Liver (tissue), 9 donors: ENCODE data around the gene PDZK1. TPM values are rescaled to one million over a fixed set of nuclear protein-coding genes. Genes with fewer than 3 reads are reported as not detected.

Experiments used
- DNase-seq: peaks from one replicate; pipeline ENCODE4 v3.0.0-alpha.2; 2017; ENCODE audit warnings: low spot score
- H3K27ac ChIP-seq, 2 donors: one replicate each; pipeline ENCODE4 v1.7.0; 2013; ENCODE audit warnings: inconsistent platforms in 2 of 2, low read length in 2 of 2, control low read depth in 1 of 2, low read depth in 1 of 2, mild to moderate bottlenecking in 1 of 2
- H3K27me3 ChIP-seq, 4 donors: one replicate each; pipeline versions ENCODE4 v1.6.1 to v1.7.0; 2013; ENCODE audit warnings: low read length in 3 of 4, inconsistent platforms in 1 of 4, mild to moderate bottlenecking in 1 of 4, moderate library complexity in 1 of 4; ENCODE audit not compliant: control insufficient read depth in 4 of 4, insufficient read depth in 4 of 4
- H3K36me3 ChIP-seq, 4 donors: one replicate each; pipeline versions ENCODE4 v1.6.1 to v1.7.0; 2013; ENCODE audit warnings: low read length in 3 of 4, mild to moderate bottlenecking in 3 of 4, low read depth in 1 of 4, moderate library complexity in 1 of 4; ENCODE audit not compliant: control insufficient read depth in 4 of 4, insufficient read depth in 3 of 4
- H3K4me1 ChIP-seq, 4 donors: one replicate each; pipeline versions ENCODE4 v1.6.1 to v1.7.0; 2013; ENCODE audit warnings: low read length in 3 of 4, mild to moderate bottlenecking in 3 of 4, moderate library complexity in 1 of 4; ENCODE audit not compliant: control insufficient read depth in 4 of 4, insufficient read depth in 4 of 4
- H3K4me3 ChIP-seq, 3 donors: one replicate each; pipeline versions ENCODE4 v1.6.1 to v1.7.0; 2013; ENCODE audit warnings: low read length in 3 of 3, control low read depth in 1 of 3, low read depth in 1 of 3, mild to moderate bottlenecking in 1 of 3
- H3K9ac ChIP-seq, 2 donors: one replicate each; pipeline ENCODE4 v1.7.0; 2013; ENCODE audit warnings: low read length in 2 of 2, mild to moderate bottlenecking in 2 of 2, moderate library complexity in 2 of 2, control low read depth in 1 of 2, low read depth in 1 of 2
- H3K9me3 ChIP-seq, 4 donors: one replicate each; pipeline versions ENCODE4 v1.6.1 to v1.7.0; 2013; ENCODE audit warnings: low read length in 3 of 4; ENCODE audit not compliant: control insufficient read depth in 4 of 4
- EGR1 ChIP-seq, 2 donors: IDR thresholded peaks; 2 replicates each; pipeline ENCODE4 v1.6.1; 2016 to 2018; ENCODE audit warnings: antibody characterized with exemption in 2 of 2, low read depth in 2 of 2
- FOXA1 ChIP-seq: IDR thresholded peaks from 2 replicates; pipeline ENCODE4 v1.6.1; 2016; ENCODE audit warnings: antibody characterized with exemption
- HNF4A ChIP-seq, 2 donors: conservative IDR thresholded peaks; 2 replicates each; pipeline ENCODE4 v1.6.1; 2016; ENCODE audit warnings: antibody characterized with exemption in 2 of 2, mild to moderate bottlenecking in 2 of 2
- HNF4G ChIP-seq: IDR thresholded peaks from 2 replicates; pipeline ENCODE4 v1.6.1; 2016; ENCODE audit warnings: antibody characterized with exemption
- JUND ChIP-seq, 2 donors: IDR thresholded peaks; 2 replicates each; pipeline ENCODE4 v1.6.1; 2016; ENCODE audit warnings: antibody characterized with exemption in 2 of 2
- NR2F2 ChIP-seq: IDR thresholded peaks from 2 replicates; pipeline ENCODE4 v1.6.1; 2016; ENCODE audit warnings: antibody characterized with exemption
- RXRA ChIP-seq, 2 donors: IDR thresholded peaks; 2 replicates each; pipeline ENCODE4 v1.6.1; 2017 to 2018; ENCODE audit warnings: antibody characterized with exemption in 2 of 2, mild to moderate bottlenecking in 1 of 2
- TAF1 ChIP-seq: conservative IDR thresholded peaks from 2 replicates; pipeline ENCODE4 v1.6.1; 2016; ENCODE audit warnings: antibody characterized with exemption, mild to moderate bottlenecking
- WGBS: extraction: QIAGEN DNeasy Blood & Tissue Kit; methylation state at CpG from one replicate; pipeline ENCODE4 v1.1.7; 2013; 5-methylcytosine and 5-hydroxymethylcytosine counted together
- polyA plus RNA-seq, 2 donors: library from polyadenylated mRNA; stranded (reverse) in 1 of 2; unstranded in 1 of 2; fragments of 200-250 nt in 1 of 2; fragments of >200 nt in 1 of 2; fragmentation: Nextera tagmentation in 1 of 2; extraction: Ambion mirVana in 1 of 2; gene quantifications; one replicate each; pipeline versions ENCODE4 v1.2.1 to v1.2.3, GENCODE V29; 2013 to 2015
- total RNA-seq, 2 donors: library from RNA; depleted of rRNA; stranded (reverse); fragments of >200 nt; gene quantifications; one replicate each; pipeline ENCODE4 v1.2.3, GENCODE V29; 2014
- TF ChIP-seq, protein P1 (sequence below): IDR thresholded peaks from 2 replicates; pipeline ENCODE4 v1.6.1; 2016; ENCODE audit warnings: antibody characterized with exemption
- TF ChIP-seq, protein P2 (sequence below): fragments of 150-350 bp; IDR thresholded peaks from 2 replicates; pipeline ENCODE4 v1.5.1; 2017; ENCODE audit warnings: improper control_type of control experiment, low read depth, low read length; ENCODE audit not compliant: missing input control
- TF ChIP-seq, protein P3 (sequence below): IDR thresholded peaks from 2 replicates; pipeline ENCODE4 v1.6.1; 2016; ENCODE audit warnings: antibody characterized with exemption
- TF ChIP-seq, protein P4 (sequence below): IDR thresholded peaks from 2 replicates; pipeline ENCODE4 v1.6.1; 2016; ENCODE audit warnings: antibody characterized with exemption
- donor health status: healthy.
- donor health status: healthy.
- donor health status: healthy.
- donor health status: healthy.
- donor health status: healthy.

The PDZK1 gene
- total and polyA plus RNA-seq, 4 donors = 40.5 to 85.4 (median 60.6) TPM

DNA sequence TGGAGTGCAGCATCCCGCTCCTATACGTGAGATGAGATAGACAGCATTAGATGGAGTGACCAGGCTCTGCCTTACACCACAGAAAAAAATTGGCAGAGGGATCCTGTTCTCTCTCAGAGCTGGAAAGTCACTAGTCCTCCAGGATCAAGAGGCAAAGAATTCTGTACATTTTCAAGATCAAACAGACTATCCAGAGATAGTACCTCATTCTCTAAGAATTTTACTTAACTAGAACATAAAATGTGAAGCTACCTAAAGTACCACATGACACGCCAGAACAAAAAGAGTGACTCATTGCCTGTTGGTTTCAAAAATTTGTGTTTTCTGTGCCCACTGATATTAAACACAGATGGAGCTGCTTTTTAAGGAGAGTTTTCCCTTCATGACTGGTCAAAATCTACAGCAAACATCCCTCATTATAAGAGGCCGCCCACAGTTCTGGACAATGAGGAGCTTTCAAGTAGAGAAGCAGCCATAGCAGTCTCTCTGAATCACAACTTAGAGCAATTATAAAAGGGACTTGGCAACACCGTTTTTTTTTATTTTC, 44.4 kb upstream of the PDZK1 start:
- H3K27ac ChIP-seq = no peak overlapping the region
- no peaks in the 10 kb centered on the region for H3K9me3 ChIP-seq
- H3K9ac ChIP-seq = no peak overlapping the region
- no peak overlapping the region for H3K4me3 ChIP-seq
- TF ChIP-seq, protein P1, sequence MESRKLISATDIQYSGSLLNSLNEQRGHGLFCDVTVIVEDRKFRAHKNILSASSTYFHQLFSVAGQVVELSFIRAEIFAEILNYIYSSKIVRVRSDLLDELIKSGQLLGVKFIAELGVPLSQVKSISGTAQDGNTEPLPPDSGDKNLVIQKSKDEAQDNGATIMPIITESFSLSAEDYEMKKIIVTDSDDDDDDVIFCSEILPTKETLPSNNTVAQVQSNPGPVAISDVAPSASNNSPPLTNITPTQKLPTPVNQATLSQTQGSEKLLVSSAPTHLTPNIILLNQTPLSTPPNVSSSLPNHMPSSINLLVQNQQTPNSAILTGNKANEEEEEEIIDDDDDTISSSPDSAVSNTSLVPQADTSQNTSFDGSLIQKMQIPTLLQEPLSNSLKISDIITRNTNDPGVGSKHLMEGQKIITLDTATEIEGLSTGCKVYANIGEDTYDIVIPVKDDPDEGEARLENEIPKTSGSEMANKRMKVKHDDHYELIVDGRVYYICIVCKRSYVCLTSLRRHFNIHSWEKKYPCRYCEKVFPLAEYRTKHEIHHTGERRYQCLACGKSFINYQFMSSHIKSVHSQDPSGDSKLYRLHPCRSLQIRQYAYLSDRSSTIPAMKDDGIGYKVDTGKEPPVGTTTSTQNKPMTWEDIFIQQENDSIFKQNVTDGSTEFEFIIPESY = no peak
- TF ChIP-seq TAF1 = no peak
- no peak for TF ChIP-seq RXRA (IDR thresholded peaks at IDR 0.05)
- peaks cover 0 to 4% (median 0%) of the 10 kb centered on the region in 4 donors for H3K4me1 ChIP-seq
- H3K27me3 ChIP-seq = no peaks in the 10 kb centered on the region
- peaks cover 7 to 41% (median 21%) of the 10 kb centered on the region in 4 donors for H3K36me3 ChIP-seq
- DNase-seq = no peak
- 95% methylated on average over 5 of the region's 5 CpGs for WGBS

DNA sequence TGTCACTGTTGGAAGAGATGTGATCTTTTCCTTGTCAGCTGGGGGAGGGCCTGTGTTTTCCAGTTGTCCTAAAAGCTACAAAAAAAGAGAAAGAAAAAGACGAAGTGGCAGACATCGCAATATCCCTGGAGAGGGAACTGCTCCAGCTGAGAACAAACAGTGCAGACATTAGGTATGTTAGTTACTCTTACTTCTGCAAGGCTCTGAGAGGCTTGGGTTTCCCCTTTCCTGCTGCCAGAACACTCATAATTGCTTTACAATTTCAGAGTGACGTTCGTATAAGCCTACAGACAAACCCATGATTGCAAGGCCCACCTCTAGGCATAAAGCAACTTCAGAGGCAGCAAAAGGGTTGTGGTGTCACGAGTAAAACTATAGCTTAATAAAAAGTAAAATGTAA, 43.3 kb upstream of the PDZK1 start:
- H3K27ac ChIP-seq = no peak overlapping the region
- no peak overlapping the region for H3K4me3 ChIP-seq
- H3K27me3 ChIP-seq = no peaks in the 10 kb centered on the region
- H3K4me1 ChIP-seq = peaks cover 0 to 4% (median 0%) of the 10 kb centered on the region in 4 donors
- no peaks in the 10 kb centered on the region for H3K9me3 ChIP-seq
- DNase-seq = no peak
- H3K36me3 ChIP-seq = peaks cover 10 to 40% (median 22%) of the 10 kb centered on the region in 4 donors
- no peak overlapping the region for H3K9ac ChIP-seq
- TF ChIP-seq, protein P2, sequence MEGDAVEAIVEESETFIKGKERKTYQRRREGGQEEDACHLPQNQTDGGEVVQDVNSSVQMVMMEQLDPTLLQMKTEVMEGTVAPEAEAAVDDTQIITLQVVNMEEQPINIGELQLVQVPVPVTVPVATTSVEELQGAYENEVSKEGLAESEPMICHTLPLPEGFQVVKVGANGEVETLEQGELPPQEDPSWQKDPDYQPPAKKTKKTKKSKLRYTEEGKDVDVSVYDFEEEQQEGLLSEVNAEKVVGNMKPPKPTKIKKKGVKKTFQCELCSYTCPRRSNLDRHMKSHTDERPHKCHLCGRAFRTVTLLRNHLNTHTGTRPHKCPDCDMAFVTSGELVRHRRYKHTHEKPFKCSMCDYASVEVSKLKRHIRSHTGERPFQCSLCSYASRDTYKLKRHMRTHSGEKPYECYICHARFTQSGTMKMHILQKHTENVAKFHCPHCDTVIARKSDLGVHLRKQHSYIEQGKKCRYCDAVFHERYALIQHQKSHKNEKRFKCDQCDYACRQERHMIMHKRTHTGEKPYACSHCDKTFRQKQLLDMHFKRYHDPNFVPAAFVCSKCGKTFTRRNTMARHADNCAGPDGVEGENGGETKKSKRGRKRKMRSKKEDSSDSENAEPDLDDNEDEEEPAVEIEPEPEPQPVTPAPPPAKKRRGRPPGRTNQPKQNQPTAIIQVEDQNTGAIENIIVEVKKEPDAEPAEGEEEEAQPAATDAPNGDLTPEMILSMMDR = no peak
- TF ChIP-seq FOXA1 = no peak
- TF ChIP-seq RXRA (IDR thresholded peaks at IDR 0.05) = no peak
- TF ChIP-seq TAF1 = no peak
- TF ChIP-seq, protein P3, sequence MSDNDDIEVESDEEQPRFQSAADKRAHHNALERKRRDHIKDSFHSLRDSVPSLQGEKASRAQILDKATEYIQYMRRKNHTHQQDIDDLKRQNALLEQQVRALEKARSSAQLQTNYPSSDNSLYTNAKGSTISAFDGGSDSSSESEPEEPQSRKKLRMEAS = no peak
- no peak for TF ChIP-seq HNF4A (conservative IDR thresholded peaks at IDR 0.05)
- TF ChIP-seq JUND (IDR thresholded peaks at IDR 0.05) = no peak
- TF ChIP-seq, protein P4, sequence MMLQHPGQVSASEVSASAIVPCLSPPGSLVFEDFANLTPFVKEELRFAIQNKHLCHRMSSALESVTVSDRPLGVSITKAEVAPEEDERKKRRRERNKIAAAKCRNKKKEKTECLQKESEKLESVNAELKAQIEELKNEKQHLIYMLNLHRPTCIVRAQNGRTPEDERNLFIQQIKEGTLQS = no peak
- no peak for TF ChIP-seq NR2F2
- no peak for TF ChIP-seq HNF4G
- TF ChIP-seq EGR1 (IDR thresholded peaks at IDR 0.05; ENCODE audit: low read depth in 2 of 2) = no peak
- 90% methylated on average over 5 of the region's 5 CpGs for WGBS
